ENCODE data around the gene SIRT3.
"Not testable (repeated sequence)": the region's sequence is repeated elsewhere in the genome, so short reads cannot be mapped to it uniquely, and the experiment has no call there.

Gene SIRT3

DNA sequence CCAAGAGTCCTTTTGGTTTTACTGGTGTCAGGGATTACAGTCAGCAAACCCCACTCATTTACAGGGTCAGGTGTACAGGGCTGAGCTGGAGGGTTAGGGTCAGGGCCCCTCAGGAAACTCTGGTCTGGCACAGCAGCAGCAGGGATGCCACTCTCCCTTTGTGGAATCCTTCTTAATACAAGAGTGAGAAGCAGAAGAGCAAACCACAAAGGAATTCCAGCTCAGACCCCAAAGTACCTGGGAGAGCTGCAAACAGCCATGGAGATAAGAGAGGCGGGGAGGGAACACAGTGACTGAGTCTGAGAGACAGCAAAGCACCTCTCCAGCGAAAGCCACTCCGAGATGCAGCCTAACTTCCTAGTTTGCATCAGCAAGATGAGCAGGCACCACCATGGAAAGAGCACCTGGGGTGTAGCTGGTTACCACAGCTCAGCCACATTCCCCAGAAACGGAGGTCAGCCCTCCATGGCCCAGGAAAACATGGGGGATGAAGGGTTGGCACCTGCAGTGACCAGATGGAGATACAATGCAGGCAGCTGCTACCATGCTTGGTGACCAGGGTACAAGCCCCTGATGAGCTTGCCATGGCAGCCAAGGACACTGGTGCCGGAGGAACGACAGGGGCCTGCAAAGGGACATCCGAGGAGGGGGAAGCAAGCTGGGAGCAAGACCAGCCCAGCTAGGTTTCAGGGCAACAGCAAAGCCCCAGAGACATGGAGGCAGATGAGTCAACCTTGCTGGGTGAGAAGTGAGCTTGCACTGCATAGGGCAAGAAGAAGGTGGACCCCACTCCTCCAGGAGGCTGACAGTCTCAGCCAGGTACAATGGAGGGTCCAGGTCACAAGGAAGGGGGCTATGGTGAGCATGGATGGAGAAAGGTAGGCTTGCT lies 32.8 kb downstream of the SIRT3 start:
- no peak for DNase-seq (ENCODE audit: low spot score)

DNA sequence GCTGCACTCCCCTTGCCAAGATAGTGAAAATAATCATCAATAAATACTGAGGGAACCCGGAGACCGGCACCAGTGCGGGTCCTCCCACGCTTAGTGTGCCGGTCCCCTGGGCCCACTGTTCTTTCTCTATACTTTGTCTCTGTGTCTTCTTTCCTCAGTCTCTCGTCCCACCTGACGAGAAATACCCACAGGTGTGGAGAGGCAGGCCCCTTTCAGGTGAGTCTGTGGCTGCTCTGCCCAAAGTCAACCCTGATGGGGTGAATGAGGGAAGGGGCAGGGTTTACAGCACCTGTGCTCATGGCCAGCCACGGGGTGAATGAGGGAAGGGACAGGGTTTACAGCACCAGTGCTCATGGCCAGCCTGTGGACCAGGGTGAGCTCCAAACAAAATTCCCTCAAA lies 33.7 kb downstream of the SIRT3 start:
- DNase-seq (ENCODE audit: low spot score) = peak; percentile 6

DNA sequence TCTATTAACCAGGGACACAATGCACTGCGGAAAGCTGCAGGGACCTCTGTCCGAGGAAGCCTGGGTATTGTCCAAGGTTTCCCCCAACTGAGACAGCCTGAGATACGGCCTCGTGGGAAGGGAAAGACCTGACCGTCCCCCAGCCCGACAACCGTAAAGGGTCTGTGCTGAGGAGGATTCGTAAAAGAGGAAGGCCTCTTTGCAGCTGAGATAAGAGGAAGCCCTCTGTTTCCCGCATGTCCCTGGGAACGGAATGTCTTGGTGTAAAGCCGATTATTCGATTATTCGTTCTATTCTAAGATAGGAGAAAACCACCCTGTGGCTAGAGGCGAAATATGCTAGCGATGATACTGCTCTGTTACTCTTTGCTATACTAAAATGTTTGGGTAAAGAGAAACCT lies 34.2 kb downstream of the SIRT3 start:
- DNase-seq (ENCODE audit: low spot score) = no peak

DNA sequence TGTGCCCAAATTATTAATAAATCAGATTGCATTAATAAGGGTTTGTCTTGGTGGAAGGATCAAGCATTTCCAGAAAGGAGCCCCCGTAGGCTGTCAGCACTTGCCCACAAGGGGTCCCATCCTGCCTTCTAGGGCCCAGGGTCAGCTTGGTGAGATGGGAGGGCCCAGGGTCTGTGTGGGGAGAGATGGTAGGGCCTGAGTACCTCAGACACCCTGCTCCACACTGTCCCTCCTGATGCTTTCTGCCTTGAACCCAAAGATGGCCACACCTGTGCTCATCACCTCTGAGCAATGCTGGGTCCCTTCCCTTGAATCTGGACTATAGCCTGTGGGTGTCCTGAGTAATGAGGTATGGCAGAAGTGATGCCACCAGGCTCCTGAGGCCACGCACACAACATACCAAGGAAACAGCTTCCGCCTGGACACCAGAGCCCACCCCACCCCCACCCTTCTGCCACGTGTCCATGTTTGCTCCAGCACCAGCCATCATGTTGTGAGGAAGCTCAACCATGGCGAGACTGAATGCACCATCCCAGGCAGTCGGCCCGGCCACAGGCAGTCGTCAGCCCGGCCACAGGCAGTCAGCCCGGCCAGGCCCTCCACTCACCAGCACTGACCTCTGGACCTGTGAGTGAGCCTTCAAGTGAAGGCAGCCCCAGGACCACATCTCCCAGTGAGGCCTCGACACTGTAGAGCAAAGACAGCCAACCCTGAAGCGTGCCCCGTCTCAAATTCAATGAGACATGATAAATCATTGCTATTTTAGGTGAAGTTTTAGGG lies 35.7 kb downstream of the SIRT3 start:
- no peak for DNase-seq (ENCODE audit: low spot score)

DNA sequence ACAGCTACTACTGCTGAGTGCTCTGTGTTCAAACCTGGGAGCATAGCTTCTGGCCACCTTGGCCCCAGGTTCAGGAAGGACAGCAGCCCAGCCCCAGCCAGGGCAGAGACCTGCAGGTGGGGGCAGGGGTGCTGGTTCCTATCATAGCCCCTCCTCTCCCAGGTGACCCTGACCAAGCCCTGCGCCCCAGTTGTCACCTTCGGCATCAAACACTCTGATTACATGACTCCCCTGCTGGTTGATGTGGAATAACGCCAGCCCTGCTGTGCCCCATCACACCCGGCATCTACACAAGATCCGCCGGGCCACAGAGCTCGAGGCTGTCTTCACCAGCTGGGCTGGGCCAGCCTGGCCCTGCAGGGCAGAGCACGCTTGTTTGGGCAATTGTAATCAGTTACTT lies 36.4 kb downstream of the SIRT3 start:
- DNase-seq (ENCODE audit: low spot score) = no peak

DNA sequence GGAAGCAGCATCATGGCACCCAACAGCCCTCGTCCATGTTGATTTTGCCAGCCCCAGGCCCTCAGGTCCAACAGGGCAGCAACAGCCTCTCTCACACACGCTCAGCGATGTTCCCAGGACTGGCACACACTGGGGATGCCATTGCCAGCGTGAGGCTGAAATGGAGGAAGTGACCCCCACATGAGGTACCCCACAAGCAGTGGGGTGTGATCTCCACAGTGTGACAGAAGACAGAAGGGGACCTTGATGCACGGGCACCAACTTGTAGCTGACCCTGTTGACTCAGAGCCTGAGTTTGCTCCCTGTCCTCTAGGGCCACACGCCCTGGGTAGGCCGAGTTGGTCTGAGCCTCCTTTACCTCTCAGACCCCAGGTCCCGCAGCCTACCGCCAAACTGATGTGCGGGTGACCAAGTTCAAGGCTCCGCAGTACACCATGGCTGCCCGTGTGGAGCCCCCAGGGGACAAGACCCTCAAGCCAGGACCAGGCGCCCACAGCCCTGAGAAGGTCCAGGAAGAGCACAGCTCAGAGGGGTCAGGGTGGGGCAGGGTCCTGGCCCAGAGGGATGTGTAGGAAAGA lies 37.0 kb downstream of the SIRT3 start:
- DNase-seq (ENCODE audit: low spot score) = no peak

DNA sequence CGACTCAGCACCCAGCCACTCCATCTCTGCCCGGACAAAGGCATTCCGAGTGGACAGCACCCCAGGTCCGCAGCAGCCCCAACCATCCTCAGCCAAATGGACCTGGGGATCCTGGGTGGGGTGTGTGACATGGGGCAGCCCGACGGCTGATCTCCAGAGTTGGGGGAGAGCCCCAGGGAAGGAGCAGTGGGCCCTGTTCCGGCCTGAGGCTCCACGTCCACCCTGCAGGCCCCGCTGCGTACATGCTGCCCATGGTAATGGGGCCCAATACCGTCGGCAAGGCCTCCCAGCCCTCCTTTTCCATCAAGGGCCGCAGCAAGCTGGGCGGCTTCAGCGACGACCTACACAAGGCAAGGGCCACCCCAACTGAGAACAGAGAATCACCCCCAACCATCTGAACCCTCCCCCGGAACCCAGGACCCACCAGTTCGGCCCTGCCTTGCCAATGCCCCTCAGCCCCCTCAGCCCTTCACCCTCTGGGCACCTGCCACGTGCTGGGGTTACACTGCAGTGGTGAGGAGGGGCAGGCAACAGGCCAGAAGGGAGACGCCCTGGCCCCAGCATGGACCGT lies 37.8 kb downstream of the SIRT3 start:
- DNase-seq (ENCODE audit: low spot score) = no peak

DNA sequence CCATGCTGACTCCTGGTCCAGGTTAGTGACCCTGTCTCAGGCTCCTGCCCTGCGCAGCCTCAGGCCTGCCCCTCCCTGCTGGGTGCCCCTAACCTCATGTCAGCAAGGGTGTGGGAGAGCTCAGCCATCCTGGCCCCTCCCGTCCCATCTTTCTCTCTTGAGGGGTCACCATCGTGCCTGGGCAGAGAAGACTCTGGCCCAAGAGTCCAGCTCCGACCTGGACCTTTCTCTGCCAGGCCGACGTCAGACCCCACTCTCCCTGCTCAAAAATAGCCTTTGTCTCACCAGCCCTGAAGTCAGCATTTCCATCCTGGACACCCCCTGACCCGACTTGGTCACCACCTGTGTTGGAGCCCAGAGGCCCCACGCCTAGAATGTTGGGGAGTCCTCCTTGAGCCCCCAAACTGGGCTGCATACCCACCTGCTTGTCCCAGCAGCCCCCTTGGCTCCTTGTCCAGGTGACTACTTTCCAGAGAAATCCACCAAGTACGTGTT lies 38.4 kb downstream of the SIRT3 start:
- no peak for DNase-seq (ENCODE audit: low spot score)

DNA sequence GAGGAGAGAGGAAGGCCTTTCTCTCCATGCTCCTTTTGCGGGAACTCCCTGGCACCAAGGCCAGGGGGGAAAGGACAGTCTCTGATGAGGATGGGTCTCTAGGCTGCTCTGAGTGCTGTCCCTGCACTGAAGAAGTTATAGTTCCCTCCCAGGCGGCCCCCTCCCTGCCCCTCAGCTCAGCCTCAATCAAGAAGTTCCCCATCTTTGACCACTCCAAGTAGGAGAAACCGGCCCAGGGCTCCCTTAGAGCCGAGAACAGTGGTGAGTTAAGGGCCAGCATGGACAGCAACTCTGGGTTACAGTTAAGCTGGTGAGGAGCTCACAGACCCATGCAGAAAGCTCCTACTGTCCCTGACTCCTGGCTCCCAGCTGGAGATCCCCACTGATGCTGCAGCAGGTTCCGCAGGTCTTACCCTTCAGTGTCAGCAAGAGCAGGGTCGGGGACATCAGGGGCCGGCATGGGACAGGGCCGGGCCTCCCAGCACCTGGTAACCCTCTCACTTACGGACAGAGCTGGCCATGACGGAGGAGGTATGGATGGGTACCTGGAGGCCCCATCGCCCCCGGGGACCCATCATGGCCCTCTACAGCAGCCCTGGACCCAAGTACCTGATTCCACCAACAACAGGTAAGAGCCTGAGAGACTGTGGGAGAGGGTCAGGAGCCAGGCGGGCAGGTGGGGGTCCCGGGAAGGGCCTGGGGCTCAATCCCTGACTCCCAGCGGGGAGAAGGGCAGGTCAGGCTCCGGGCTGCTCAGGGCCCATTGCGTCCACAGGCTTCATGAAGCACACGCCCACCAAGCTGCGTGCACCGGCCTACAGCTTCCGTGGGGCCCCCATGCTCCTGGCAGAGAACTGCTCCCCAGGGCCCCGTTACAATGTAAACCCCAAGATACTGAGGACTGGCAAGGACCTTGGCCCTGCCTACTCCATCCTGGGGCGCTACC lies 39.1 kb downstream of the SIRT3 start:
- no peak for DNase-seq (ENCODE audit: low spot score)

DNA sequence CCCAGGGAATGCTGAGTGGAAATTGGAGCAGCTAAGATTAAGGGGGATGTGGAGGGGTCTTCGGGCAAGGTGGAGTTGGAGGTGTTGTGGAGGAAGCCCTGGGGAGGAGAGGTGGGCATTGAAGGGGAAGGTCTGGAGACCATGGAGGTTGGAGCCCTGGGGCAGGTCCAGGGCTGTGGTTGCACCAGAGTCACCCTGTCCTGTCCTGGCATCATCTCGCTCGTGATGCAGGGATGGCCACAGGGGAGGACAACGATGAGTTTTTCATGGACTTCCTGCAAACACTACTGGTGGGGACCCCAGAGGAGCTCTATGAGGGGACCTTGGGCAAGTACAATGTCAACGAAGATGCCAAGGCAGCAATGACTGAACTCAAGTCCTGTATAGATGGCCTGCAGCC lies 42.7 kb downstream of the SIRT3 start:
- not testable (repeated sequence) for DNase-seq (ENCODE audit: low spot score)

DNA sequence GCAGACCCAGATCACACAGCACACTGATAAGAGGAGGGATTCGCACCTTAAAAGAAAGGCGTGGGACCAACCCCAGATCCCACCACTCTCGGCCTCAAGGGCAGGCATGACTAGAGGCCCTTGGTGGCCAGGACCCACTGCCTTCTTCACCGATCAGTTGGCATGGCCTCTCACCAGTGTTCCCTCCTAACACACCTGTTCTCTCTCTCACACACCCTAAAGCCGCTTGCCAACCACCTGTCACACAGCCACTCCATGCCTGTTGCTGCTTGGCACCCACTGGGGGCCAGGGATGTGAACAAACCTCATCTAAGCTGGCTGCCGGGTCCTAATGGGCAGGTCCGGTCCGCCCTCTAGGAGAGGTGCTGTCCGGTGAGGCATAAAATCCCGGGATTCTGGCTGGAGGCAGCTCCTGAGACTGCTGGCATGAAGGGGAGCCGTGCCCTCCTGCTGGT lies 43.4 kb downstream of the SIRT3 start, which contains the start of gene SCGB1C1:
TSS of gene SCGB1C1 (plus strand) at position 405 of the 455 bp plus-strand sequence. CDS start at position 427, 22 bp downstream.
- not testable (repeated sequence) for DNase-seq (ENCODE audit: low spot score)

DNA sequence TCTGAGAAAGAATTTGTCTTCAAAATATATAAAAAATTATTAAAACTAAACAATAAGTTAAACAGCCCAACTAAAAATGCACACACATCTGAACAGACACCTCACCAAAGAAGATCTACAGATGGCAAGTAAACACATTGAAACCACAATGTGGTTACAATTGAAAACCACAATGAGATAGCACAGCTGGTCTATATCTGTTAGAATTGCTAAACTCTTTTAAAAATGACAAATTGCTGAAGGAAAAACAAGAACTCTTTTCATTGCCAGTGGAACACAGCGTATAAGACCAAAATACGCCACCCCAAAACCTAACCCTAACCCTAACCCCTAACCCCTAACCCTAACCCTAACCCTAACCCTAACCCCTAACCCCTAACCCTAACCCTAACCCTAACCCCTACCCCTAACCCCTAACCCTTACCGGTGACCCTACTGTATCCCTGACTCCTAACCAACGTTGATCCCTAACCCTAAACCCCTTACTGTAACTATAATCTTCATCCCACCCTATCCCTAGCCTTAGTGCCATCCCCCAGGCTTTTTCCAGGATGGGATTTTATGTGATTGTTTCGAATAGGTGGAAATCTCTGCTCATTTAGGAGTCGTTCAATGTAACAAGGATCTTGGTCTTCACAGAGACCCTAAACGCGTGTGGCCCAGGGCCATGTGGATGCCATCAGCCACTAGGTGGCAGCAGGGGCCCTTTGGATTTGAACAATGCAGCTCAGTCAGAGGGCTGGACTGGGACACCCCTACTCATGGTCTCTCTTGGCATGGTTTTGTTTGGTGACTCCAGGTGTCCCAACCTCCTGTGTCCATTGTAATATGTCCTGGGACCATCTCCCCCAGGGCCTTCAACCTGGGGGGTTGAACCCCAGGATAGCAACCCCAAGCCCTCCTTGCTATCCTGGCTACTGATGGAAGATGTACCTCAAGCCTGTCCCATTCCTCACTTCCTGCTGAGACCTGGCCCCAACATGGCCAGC lies 44.4 kb downstream of the SIRT3 start:
- DNase-seq (ENCODE audit: low spot score) = not testable (repeated sequence)

DNA sequence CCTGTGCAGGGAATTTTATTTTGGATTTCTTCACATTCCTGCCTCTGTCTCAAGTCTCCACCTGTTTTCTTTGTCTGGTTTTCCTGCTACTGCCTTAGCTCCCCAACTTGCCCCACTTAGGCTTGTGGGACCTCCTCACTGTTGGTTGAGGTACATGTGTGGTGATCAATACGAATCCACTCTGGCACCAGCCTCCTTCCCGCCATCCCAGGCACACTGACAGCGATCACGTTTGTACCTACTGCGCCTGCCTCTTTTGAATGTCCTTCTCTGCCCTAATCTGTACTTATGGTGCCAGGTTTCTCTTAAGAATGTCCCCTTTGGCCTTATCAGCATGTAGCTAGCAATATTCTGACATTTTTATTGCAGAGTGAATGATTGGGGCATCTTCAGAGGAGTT lies 45.6 kb downstream of the SIRT3 start:
- not testable (repeated sequence) for DNase-seq (ENCODE audit: low spot score)

DNA sequence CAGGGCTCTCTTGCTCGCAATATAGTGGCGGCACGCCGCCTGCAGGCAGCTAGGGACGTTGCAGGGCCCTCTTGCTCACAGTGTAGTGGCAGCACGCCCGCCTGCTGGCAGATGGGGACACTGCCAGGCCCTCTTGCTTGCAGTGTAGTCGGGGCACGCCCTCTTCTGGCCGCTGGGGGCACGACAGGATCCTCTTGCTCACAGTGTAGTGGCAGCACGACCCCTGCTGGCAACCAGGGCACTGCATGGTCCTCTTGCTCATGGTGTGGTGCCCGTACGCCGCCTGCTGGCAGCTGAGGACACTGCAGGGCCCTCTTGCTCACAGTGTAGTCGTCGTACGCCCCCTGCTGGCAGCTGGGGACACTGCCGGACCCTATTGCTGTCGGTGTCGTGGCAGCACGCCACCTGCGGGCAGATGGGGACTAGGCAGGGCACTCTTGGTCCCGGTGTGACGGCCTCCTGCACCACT lies 46.3 kb downstream of the SIRT3 start:
- not testable (repeated sequence) for DNase-seq (ENCODE audit: low spot score)

DNA sequence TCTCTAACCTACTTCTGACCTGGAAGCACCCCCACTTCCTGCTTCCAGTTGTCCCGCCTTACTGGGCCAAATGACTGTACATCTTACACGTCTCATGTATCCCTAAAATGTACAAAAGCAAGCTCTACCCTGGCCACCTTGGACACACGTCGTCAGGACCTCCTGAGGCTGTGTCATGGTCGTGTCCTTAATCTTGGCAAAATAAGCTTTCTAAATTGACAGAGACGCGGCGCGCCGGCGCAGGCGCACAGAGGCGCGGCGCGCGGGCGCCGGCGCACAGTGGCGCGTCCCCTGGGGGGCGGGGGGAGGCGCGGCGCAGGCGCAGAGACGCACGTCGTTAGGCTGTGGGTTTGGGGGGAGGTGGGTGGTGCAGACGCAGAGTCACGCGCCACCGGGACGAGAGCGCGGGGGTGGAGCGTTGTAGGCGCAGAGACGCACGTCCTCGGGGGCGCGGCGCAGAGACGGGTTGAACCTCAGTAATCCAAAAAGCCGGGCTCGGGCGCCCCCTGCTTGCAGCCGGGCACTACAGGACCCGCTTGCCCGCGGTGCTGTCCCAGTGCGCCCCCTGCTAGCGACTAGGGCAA lies 46.9 kb downstream of the SIRT3 start:
- peak; percentile 47 for DNase-seq (ENCODE audit: low spot score)

DNA sequence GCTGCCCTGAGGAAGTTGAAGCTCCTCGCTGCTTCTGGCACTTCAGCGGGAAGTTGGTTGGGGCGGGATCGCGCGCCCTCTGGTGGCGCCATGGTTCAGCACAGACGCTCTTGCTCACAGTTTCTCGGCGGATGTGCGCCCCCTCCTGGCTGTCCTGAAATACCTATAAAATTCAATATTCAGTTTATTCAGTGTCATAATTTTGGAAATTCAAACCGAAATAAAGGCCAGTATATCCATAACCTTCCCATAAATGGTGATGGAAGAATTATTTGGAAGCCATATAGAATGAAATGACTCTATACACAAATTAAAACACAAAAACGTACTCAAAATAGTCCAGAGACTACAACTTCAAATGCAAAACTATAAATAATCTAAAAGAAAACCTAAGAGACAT lies 55.9 kb downstream of the SIRT3 start:
- not testable (repeated sequence) for DNase-seq (ENCODE audit: low spot score)
